Adipose tissue (tissue), 3 donors: ENCODE results near the gene GRAMD4. TPM values are rescaled to one million over a fixed set of nuclear protein-coding genes. Genes with fewer than 3 reads are reported as not detected.

Source experiments
- H3K27ac ChIP-seq: one replicate; pipeline ENCODE4 v1.5.1; 2013; ENCODE audit warnings: low read depth, low read length
- WGBS, 3 donors: extraction: QIAGEN DNeasy Blood & Tissue Kit; methylation state at CpG; one replicate each; pipeline ENCODE4 v1.1.7; 2013; 5-methylcytosine and 5-hydroxymethylcytosine counted together
- polyA plus RNA-seq, 3 donors: library from polyadenylated mRNA; stranded (reverse); fragments of 200-250 nt; gene quantifications; one replicate each; pipeline ENCODE4 v1.2.3, GENCODE V29; 2013
- donor health status: healthy with polysubstance abuse.
- donor health status: Bipolar disorder and iron deficiency.
- donor health status: healthy.

The GRAMD4 gene
- polyA plus RNA-seq, 3 donors, result 12.0 to 23.9 (median 12.1) TPM

DNA sequence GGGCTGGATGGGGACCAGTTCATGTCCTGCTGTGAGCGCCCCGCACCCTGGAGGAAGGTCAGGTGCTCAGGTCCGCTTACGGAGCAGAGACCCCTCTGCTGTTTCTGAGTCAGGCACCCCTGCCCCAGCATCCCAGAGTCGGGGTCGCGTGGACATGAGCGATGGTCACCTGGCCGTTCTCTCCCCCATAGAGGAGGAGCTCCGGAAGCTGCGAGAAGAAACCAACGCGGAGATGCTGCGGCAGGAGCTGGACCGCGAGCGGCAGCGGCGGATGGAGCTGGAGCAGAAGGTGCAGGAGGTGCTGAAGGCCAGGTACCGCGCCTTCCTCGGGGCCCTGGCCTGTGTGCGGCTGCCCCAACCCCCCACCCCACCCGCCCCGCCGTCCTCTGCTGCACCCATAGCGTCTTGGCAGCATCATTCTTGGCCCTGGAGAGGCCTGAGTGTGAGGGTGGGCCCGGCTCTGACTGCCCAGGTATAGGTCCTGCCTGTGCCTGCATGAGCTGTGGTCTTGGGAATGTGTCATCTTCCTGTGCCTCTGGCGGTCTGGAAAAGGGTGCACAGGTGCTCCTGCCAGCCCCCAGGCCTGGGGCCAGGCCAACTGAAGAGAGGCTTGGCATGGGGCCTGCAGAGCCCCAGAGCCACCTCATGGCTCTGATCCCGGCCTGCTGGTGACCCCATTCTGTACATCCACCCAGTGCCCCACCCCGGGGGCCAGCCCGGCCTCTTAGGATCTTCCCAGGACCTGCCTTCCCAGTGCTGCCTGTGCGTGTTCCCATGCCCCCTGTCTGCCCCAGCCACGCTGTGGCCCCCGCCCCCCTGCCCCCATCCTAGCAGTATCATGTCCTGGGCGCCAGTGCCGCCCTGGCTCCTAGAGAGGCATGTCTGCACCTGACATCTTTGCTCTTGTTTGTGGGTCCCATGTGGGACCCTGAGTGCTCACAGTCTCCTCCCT, 38.1 kb downstream of the GRAMD4 start:
- no peak overlapping the region for H3K27ac ChIP-seq
- 95 to 97% (median 96%) methylated on average over 35 to 37 of the region's 37 CpGs for WGBS, 3 donors

DNA sequence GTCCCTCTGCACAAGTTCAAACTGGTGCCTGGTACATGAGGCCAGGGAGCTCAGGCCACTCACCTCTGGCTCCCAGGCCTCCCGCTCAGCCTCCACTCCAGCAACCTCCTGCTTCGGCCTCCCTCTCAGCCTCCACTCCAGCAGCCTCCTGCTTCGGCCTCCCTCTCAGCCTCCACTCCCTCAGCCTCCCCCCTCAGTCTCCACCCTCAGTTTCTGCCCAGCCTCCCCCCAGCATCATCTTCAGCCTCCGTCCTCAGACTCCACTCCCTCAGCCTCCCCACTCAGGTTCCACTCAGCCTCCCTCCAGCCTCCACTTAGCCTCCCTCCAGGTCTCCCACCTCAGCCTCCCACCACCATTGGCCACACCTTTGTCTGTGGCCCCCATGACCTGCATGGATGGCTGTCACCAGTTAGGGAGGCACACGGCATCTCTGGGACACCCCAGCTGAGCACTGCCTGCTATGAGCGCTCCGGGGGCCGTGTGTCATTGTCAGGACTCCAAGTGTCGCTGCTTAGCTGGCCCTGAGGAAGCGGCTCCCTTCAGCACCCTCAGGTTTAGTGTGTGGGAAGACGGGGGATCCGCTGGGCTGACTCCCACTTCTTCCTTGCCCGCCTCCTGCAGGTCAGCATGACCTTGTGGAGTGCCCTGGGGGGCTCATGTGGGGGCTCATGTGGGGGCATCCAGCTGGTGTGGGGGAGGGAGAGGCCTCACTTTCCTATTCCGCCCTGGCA, 39.0 kb downstream of the GRAMD4 start:
- H3K27ac ChIP-seq, result no peak overlapping the region
- 95 to 97% (median 97%) methylated on average over 13 to 14 of the region's 14 CpGs for WGBS, 3 donors

DNA sequence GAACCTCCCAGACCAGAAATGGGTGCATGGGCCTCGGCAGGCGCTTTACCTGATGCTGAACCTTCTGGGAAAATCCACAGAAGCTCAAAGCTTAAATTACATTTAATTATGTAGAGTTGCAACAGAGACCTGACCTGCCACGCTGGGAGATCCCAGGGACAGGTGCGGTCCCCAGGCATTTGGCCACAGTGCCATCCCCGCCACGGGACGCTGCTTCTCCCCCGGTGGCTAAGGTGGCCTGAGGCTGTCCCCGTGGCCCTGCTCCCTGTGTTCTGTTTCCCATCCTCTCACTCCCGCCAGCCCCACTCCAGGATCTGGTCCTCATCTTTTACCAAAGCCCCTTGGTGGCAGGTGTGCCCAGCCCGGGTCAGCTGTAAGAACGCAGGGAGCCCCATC, 39.6 kb downstream of the GRAMD4 start:
- WGBS, 3 donors, result 89 to 97% (median 96%) methylated on average over 11 to 12 of the region's 12 CpGs
- H3K27ac ChIP-seq, result no peak overlapping the region

DNA sequence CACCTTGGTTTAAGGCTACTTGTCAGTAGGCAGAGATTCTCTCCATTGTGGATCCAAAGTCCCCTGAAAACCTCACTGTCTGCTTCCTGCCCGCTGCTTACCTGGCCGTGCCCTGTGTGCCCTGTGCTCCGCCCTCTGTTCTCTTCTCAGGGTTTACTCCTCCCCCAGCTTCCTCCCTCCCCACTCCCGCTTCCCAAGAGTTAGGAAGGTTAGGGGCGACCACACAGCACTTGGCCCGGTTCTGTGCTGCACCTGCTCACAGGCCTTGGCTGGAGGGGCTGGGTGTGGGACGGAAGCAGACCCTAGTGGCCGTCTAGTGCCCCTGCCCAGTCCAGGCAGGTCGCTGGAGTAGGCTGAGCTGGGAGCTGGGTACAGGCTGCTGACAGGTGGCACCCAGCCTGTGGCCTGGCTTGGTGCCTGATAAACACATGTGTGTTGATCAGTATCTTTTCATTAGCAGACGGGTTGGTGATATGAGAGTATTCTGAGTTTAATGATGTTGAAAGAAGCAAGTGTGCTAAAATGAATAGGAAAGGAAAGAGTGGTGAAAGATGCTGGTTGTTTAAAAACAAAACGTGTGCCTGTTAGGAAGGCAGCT, 40.5 kb downstream of the GRAMD4 start:
- WGBS, 3 donors, result 24 to 55% (median 55%) methylated on average over 11 of the region's 11 CpGs
- H3K27ac ChIP-seq, result no peak overlapping the region

DNA sequence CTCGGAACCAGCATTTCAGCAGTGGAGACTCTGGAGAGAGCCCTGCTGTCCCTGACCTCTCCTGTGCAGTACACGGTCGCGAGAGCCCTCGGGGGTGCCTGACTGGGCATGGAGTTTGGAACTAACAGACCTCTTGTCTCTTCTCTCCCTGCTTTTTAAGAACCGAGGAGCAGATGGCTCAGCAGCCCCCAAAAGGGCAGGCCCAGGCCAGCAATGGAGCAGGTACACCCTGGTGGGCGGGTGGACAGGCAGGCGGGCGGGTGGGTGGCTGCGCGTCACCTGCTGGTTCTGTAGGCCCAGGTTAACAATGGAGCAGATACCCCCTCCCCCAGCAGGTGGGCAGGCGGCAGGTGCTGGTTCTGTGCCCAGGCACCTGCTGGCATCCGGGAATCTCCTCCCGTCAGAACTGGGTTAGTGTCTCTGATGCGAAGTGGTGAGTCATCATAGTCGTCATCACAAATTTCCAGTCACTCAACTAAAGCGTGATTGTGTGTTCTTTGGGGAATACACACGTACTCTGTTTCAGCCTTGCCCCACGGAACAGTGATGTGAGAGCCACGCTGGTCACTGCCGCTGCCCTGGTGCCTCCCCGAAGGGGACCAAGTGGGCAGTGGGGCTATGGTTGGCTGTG, 41.1 kb downstream of the GRAMD4 start:
- WGBS, 3 donors, result 80 to 88% (median 81%) methylated on average over 22 of the region's 22 CpGs
- no peak overlapping the region for H3K27ac ChIP-seq

DNA sequence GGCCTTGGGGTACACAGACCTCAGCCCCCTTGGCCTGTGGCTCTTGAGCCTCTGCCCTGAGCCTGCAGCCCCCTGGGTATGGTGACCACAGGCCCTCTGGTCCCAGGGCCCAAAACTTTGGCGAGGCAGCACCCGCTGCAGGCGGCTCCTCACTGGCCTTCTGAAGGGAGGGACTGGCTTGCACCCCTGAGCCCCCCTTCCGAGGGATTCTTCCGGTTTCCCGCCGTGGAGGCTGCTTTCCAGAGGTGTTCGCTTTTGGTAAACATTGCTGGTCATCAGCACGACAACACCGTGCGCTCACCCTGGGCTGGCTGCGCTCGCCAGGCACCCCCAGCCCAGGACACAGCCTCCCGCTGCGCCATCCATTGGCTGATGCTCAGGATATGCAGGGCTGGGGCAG, 42.0 kb downstream of the GRAMD4 start:
- H3K27ac ChIP-seq, result no peak overlapping the region
- WGBS, 3 donors, result 92 to 93% (median 92%) methylated on average over 14 to 15 of the region's 15 CpGs

DNA sequence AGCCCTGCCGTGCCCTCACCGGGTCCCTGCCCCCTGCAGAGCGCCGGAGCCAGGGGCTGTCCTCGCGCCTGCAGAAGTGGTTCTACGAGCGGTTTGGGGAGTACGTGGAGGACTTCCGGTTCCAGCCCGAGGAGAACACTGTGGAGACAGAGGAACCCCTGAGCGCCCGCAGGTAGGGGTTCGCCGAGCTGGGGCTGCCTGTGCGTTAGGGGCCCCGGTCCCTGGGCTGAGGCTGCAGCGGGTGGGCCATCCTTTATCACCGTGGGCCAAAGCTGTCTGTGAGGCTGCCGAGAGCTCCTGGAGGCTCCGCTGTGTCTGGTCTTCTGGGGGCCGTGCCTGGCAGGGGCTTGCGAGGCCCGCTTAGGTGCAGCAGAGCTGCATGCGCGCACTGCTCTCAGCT, 42.8 kb downstream of the GRAMD4 start:
- H3K27ac ChIP-seq, result no peak overlapping the region
- WGBS, 3 donors, result 87 to 95% (median 94%) methylated on average over 26 of the region's 26 CpGs

DNA sequence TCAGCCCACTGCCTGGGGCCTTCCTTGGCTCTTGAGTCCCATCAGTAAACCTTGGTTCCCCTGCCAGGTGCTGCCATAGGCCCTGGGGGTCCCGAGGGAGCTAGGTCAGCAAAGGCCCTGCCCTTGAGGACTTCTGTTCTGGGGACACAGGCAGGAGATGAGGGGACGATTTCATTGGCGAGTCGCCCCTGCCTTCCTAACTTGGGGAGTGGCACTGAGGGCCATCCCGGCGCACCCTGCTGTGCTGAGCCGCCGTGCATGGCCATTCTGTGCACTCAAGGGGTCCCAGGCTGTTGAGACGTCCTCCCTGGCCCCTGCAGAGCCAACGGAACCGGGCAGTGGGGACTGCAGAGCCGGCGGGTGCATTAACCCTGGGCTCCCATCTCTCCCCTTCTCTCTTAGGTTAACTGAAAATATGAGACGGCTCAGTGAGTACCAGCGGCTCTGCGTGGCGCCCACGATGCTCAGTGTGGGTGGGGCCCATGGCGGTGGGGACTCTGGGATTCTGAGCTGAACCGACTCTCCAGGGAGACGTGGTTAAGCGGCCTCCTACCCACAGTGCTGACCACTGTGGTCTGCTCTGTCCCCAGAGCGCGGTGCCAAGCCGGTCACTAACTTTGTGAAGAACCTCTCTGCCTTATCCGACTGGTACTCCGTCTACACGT, 43.4 kb downstream of the GRAMD4 start:
- H3K27ac ChIP-seq, result no peak overlapping the region
- WGBS, 3 donors, result 93 to 96% (median 95%) methylated on average over 27 to 28 of the region's 28 CpGs

DNA sequence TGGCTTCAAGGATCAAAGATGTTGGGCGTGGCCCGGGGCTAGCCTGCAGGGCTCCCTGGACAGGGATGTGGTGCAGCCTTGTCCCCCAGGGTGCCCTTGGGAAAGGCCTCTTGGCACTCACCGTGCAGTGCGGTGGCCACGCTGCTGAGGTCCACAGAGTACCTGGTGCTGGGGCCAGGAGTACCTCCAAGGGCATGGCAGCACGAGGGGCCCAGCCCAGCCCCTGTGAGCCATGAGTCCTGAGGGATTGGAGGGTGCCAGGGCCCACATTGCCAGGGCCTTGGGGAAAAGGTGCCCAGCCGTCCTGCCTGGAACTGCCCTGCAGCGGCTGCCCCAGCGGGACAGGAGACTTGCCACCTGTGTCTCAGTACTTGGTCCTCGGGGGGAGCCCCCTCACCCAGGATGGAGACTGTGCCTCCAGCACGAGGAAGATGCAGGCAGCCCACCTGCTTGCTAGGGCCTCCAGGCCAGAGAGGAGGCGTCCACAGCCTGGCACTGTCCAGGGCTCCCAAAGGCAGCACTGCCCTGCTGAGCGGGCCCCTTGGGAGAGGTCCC, 44.2 kb downstream of the GRAMD4 start:
- 89 to 93% (median 92%) methylated on average over 12 to 13 of the region's 13 CpGs for WGBS, 3 donors

DNA sequence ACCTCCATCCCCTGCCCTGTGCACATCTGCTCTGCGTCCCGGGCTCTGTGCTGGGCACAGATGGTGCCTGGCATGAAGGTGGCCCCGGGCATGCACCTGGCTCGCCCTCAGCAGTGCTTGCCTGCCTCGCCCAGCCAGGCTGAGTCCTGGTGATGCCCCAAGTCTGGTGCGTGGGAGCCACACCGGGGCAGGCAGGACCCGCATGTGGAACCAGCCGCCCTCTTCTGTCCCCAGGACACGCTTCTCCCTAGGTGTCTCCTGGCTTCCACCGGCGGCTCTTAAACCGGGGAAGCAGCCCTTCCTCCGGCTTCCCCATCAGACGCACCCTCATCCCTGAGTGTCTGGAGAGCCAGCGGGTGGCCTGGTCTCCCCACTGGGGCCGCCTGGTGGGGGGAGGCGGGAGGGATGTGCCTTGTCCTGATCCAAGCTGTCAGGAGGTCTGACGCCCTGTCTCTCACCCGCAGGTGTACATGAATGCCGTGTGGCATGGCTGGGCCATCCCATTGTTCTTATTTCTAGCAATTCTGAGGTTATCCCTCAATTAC, 45.0 kb downstream of the GRAMD4 start:
- WGBS, 3 donors, result 95 to 98% (median 95%) methylated on average over 18 to 21 of the region's 21 CpGs
- no peak overlapping the region for H3K27ac ChIP-seq

More for the DNA sequence above, 44.2 kb downstream of the GRAMD4 start:
- H3K27ac ChIP-seq, result no peak overlapping the region

DNA sequence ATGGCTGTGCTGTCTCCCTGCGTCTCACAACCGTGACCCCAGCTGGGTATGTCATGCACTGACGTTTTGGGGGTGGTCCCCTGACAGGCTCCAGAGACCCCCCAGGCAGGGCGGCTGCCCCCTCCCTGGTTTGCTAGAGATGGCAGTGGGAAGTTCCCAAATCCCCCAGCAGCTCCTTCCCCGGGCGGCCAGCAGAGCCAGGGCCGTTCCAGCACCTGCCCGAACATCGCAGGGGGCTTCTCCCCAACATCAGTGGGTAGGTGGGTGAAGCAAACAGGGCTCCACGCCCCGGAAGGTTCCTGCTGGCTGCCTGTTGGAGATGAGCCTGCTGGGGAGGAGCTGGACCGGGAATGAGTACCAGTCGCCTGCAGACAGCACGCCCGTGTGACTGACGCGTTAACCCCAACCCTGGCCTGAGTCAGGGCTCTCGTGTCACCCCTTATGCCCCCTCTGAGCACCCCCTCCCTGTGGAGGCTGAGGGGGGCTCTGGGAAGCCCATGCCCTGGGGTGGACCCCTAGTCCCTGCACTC, 45.6 kb downstream of the GRAMD4 start:
- no peak overlapping the region for H3K27ac ChIP-seq
- 94 to 97% (median 95%) methylated on average over 18 of the region's 18 CpGs for WGBS, 3 donors

DNA sequence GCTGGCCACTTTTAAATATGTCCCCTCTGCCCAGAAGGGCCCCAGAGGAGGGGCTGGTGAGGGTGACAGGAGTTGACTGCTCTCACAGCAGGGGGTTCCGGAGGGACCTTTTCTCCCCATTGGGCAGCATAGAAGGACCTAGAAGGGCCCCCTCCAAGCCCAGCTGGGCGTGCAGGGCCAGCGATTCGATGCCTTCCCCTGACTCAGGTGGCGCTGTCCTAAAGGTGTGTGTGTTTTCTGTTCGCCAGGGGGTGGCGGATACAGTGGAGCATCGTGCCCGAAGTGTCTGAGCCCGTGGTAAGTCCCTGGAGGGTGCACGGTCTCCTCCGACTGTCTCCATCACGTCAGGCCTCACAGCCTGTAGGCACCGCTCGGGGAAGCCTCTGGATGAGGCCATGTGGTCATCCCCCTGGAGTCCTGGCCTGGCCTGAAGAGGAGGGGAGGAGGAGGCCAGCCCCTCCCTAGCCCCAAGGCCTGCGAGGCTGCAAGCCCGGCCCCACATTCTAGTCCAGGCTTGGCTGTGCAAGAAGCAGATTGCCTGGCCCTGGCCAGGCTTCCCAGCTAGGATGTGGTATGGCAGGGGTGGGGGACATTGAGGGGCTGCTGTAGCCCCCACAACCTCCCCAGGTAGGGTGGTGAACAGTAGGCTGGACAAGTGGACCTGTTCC, 46.5 kb downstream of the GRAMD4 start:
- WGBS, 3 donors, result 86 to 94% (median 93%) methylated on average over 17 of the region's 17 CpGs
- H3K27ac ChIP-seq, result no peak overlapping the region

DNA sequence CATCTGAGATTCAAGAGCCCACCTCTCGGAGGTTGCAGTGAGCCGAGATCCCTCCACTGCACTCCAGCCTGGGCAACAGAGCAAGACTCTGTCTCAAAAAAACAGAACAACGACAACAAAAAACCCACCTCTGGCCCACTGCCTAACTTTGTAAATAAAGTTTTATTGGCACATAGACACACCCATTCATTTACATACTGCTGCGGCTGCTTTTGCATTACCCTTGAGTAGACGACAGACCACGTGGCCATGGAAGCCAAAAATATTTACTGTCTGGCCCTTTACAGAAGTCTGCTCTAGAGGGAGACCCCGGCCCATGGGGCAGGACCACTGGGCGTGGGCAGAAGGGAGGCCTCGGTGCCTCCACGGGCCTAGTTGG, 47.0 kb downstream of the GRAMD4 start:
- 94 to 96% (median 95%) methylated on average over 10 of the region's 10 CpGs for WGBS, 3 donors
- H3K27ac ChIP-seq, result no peak overlapping the region

DNA sequence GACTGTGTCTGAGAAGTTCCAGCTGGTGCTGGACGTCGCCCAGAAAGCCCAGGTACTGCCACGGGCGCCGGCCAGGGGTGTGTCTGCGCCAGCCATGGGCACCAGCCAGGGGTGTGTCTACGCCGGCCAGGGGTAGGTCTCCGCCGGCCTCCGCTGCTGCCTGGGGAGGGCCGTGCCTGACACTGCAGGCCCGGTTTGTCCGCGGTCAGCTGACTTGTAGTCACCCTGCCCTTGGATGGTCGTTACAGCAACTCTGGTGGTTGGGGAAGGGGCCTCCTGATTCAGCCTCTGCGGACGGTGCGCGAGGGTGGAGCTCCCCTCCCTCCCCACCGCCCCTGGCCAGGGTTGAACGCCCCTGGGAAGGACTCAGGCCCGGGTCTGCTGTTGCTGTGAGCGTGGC, 47.9 kb downstream of the GRAMD4 start:
- H3K27ac ChIP-seq, result no peak overlapping the region
- WGBS, 3 donors, result 82 to 91% (median 84%) methylated on average over 18 to 24 of the region's 24 CpGs

DNA sequence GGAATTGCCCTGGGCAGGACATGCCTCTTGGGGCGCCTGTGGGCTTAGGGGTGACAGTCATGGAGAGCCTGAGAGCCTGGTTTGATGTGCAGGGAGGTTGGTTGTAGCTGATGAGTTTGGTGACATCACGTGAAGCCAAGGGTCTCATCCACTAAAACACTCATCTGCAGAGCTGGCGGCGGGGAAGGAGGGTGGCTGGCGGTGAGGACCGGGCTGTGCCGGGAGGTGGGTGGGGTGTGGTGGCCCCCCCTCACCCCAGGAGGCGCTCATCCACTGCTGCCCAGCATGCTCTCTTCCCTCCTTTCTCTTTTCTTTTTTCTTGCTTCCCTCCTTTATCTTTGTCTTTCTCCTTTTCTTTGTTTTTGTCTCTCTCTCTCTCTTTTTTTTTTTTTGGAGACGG, 49.0 kb downstream of the GRAMD4 start:
- H3K27ac ChIP-seq, result no peak overlapping the region
- 92 to 96% (median 95%) methylated on average over 9 of the region's 9 CpGs for WGBS, 3 donors

DNA sequence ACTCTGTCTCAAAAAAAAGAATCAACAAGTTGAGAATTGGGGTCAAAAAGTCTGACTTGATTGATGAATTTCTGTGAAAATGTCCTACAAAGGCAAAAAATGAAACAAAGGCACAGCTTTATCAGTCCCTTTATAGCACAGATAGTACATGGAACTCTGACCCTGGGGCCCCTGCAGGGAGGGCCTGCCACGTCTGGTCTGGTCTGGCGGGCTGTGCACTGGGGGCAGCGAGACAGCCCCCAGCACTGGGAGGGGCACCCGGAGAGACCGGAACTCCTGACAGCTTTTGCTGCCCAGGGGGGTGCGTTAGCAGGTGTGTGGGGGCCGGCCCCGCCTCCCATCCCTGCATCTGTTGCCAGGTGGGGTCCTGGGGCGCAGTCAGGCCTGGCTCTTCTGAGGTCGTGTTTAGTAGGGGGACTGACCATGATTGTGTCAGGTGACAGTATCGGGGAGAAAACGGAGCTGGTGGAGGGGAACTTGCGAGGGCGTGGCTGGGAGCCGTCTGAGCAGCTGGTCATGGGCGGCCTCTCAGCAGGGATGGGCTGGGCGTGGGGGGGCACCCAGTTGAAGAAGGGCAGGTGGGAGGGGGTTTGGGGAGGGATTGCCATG, 51.7 kb downstream of the GRAMD4 start:
- 72 to 90% (median 78%) methylated on average over 17 of the region's 17 CpGs for WGBS, 3 donors
- no peak overlapping the region for H3K27ac ChIP-seq

DNA sequence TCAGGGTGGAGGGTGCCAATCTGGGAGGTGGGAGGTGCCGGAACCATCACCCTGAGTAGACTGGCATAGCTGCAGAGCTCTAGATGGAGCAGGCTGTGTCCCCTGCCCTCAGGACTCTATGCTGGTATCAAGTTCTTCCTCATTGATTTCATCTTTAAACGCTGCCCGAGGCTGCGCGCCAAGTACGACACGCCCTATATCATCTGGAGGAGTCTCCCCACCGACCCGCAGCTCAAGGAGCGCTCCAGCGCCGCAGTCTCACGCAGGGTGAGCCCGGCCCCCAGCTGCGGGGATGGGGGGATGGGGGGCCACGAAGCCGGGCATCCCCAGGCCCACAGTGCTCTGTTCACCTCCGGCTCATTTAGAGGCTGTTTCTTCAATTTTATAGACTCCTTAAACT, 52.5 kb downstream of the GRAMD4 start:
- WGBS, 3 donors, result 52 to 88% (median 60%) methylated on average over 18 of the region's 18 CpGs
- no peak overlapping the region for H3K27ac ChIP-seq
